NOMO-1 (cell line): ENCODE data around the gene SFTPB.
"Not testable (repeated sequence)": the region's sequence is repeated elsewhere in the genome, so short reads cannot be mapped to it uniquely, and the experiment has no call there.

Experiments
- DNase-seq, 2 experiments: peaks; one replicate each; lab custom pipeline; 2025; ENCODE audit not compliant: unreplicated experiment in 2 of 2; lab: John Stamatoyannopoulos, UW

Gene SFTPB

GRCh38 chr2:85678794-85679672, 11.0 kb upstream of the SFTPB start:
- peak; percentile 52 to 57 for DNase-seq

GRCh38 chr2:85678377-85678776, 10.4 kb upstream of the SFTPB start:
- no peak for DNase-seq

- DNase-seq, result no peak
Measured at GRCh38 chr2:85675866-85676548, 8.0 kb upstream of the SFTPB start.

GRCh38 chr2:85675427-85675826, 7.4 kb upstream of the SFTPB start:
- no peak for DNase-seq

DNA sequence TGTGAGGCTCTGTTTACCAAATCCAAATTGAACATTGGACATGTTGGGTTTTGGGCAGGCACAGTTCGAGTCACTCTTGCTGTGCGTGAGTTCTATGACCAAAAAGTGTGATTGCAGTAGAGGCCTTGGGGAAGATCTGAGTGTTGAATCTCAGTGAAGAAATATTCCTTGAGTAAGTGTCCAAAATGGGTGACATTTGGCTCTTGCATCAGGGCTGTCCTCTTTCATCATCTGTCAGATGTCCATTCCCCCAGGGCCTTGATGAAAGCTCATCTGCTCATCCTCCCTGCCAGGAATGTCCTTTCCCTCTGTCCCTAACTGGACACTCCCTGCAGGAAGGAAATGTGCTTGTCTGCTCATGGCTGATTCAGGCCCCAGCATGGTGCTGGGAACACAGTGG, 6.4 kb upstream of the SFTPB start:
- peak in 1 of 2 experiments; percentile 18 for DNase-seq

DNA sequence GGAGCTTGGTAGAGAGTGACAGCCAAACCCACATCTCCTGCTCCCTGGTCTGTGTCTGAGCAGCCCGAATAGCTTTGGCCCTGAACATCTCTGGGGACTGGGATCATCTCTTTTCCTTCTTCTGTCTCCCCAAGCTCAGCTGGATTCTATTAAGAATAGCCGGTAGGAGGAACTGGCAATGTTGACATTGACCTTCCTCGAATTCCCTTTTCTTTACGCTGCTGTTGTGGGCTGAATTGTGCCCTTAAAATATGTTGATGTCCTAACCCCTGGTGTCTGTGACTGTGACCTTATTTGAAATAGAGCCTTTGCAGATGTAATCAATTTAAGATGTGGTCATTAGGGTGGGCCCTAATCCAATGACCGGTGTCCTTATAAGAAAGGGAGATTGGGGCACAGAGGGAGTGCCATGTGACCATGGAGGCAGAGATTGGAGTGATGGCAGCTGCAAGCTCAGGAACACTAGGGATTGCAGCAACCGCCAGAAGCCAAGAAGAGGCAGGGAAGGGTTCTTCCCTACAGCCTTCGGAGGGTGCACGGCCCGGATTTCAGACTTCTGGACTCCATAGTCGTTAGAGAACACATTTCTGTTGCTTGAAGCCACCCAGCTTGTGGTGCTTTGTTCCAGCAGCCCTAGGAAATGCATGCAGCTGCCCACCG, 5.8 kb upstream of the SFTPB start:
- DNase-seq, result no peak

DNA sequence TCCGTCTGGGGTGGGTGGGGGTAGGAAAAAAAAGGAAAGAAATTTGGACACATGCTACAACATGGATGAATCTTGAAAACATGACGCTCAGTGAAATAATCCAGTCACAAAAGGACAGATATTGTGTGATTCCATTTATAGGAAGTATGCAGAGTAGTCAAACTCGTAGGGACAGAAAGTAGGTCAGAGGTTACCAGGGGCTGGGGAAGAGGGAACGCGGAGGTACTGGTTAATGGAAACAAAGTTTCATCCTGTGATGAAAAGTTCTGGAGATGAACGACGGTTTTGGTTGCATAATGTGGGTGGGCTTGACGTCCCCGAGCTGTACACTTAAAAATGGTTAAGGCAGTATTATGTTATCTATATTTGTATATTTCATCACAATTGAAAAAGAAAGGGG, 4.5 kb upstream of the SFTPB start:
- DNase-seq, result peak; percentile 64 to 74

GRCh38 chr2:85670416-85670815, 2.4 kb upstream of the SFTPB start:
- not testable (repeated sequence) for DNase-seq

- DNase-seq, result peak in 1 of 2 experiments; percentile 36
Measured at GRCh38 chr2:85669549-85669948, 1.6 kb upstream of the SFTPB start.

DNA sequence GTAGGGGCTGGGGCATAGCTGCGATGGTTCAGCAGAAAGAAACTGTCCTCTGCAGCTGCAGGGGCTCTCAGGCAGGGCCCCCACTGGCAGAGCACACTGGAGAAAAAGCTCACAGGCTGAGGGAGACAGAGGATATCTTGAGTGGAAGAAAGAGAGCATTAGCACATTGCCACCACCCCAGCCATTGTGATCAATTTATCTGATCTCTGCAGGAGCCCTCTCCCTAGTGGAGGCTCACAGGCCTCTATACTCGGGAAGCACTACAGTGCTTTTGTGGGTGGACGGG, 801 bp upstream of the SFTPB start:
- no peak for DNase-seq

DNA sequence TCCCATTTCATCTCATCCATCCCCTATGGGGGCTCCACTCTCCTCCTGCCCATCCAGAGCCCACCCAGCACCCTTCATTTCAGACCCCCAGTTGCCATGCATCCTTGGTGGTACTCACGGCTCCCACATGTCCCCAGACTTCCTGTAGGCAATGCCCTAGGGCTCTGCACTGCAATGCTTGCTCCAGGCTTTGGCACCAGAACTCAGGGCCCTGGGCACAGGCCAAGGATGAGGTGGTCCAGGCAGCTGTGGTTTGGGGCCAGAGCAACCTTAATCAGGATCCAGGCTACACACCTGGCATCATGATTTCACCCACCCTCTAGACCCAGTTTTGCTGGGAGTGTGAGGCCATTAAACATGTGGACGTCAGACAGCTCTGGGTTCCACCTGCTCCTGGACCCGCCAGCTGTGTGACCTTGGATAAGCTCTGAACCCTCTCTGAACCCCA, 414 bp downstream of the SFTPB start:
- DNase-seq, result no peak

- peak; percentile 43 to 59 for DNase-seq
Measured at GRCh38 chr2:85666435-85667316, 1.3 kb downstream of the SFTPB start.

DNA sequence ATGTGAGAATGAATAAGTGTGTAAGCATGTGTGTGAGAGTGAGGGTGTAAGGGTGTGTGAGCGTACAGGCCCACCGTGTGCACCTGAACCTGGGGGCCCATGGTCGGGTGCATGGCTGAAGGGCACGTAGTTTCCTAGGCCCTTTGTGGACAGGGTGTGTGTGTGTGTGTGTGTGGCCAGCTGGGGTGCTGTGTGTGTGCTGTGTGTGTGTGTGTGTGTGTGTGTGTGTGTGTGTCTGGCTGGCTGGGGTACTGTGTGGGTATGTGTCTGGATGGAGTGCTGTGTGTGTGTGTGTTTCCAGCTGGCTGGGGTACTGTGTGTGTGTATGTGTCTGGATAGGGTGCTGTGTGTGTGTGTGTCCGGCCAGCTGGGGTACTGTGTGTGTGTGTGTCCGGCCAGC, 2.0 kb downstream of the SFTPB start:
- no peak for DNase-seq

GRCh38 chr2:85665264-85665937, 2.6 kb downstream of the SFTPB start:
- no peak for DNase-seq

DNA sequence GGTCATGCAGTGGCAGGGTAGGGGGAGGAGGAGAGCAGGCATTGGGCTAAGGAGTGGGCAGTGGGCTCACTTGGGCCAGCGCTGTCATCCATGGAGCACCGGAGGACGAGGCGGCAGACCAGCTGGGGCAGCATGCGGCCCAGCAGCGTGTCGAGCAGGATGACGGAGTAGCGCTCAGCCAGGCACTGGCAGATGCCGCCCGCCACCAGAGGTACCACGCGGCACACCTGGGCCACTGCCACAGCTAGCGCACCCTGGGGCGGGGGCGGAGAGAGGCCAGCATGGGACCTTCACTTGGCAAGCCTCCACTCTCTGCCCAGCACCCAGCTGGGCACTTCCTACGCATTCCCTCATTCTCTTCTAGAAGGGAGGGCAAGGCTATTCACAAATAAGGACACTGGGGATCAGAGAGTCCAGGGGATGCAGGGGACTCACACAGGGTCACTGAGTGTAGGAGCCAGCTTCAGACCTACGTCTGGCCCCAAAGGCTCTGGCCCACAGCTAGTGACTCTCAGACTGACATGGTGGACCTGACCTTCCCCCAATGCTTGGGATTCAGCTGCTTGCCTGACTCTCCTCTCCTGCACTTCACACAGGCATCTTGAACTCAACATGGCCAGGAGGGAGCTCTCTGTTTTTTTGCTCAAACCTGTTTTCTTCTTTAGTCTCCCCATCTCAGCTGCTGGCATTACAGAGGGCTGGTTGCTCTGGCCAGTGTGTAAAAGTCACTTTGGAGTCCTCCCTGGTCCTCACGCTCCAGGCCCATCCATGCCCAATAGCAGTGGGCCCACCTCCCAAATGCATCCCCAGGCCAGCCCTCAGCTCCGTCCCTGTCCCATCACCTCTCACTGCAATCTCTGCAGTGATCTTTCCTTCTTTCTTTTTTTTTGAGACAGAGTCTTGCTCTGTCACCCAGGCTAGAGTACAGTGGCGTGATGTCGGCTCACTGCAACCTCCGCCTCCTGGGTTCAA, 4.1 kb downstream of the SFTPB start:
- no peak for DNase-seq

DNA sequence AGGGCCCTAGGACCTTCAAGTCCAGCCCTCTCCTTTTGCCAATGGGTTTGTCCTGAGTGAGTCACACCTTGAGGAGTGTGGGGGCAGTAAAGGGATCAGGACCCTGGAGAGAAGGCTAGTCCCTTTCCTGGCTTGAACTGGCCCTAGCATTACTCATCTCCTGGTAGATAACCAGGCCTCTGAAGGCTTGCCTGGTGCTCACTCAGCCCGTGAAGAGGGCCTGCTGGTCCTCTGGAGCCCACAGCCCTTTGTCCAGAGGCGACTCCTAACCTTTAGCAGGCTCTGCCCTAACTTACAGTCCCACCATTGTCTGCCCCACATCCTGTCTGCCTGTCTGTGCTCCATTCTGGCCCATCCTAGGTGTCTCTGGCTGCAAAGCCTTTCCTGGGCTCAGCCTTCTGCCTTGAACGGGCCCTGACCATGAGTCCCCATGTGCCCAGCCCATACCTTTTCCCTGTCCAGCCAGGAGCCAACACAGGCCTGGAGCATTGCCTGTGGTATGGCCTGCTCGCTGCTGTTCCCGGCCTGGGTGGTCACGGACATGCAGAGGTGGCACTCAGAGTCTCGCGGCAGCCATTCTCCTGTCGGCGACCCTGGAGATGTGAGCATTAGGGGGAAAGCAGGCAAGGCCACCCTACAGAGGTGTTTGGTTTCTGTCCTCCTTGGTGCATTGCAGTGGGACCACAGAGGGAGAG, 5.0 kb downstream of the SFTPB start:
- no peak for DNase-seq

DNA sequence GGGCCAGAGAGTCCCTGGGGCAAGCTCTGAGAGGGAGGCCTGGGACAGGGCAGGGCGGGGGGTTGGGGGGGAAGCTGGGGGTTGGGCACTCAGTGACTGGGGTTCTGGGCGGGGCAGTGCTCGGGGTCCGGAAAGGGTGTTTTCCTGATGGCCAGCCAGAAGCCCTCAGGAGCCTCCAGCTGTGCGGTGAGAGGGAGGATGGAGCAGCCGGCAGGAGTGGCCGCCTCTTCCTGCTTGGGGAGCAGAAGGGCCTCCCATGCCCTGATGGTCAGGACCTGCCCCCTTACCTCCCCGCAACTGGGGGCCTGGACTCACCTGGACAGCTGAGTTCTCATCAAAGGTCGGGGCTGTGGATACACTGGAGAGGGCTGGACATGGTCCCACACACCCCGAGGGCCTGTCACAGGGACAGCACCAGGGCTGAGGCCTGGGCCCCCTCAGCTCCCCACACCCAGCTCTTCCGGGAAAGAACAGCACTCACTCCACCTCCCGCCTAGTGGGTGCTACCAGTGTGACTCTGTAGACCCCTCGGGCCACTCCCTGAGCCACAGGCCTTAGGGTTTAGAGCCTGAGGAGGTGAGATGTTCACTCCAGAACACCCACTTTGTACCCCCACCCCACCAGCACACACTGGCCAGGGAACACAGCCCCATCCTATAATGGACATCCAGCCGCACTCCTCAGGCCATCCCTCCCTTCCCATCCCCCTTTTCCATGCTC, 6.7 kb downstream of the SFTPB start:
- no peak for DNase-seq

- no peak for DNase-seq
Measured at GRCh38 chr2:85660725-85661124, 7.3 kb downstream of the SFTPB start.
